ENCODE measurements around the gene TBKBP1. TPM values are rescaled to one million over a fixed set of nuclear protein-coding genes. Genes with fewer than 3 reads are reported as not detected.

The TBKBP1 gene
- total RNA-seq, 4 donors from 2014 or later: 8.2 to 11.0 (median 10.0) TPM

GRCh38 chr17:47757386-47757785 is 63.4 kb downstream of the TBKBP1 start:
- Histone ChIP-seq H3K4me1 (no peaks in the 10 kb centered on the region), H3K36me3 (no peaks in the 10 kb centered on the region), H3K9me3 (no peaks in the 10 kb centered on the region), H3K4me3 (replicated peaks in 1 of 3) (no peak overlapping the region), H3K27me3 (no peaks in the 10 kb centered on the region), H3K27ac (no peak overlapping the region)
- 48 to 61% methylated on average over 1 of the region's 1 CpG for WGBS, 2 donors
- no peak for DNase-seq
- TF ChIP-seq POLR2A (IDR thresholded peaks at IDR 0.05): no peak
- no peak for TF ChIP-seq CTCF (IDR thresholded peaks at IDR 0.05)
- intact Hi-C loops (cut with DNase I): no loop called here

- intact Hi-C loops (cut with DNase I): no loop called here
- Histone ChIP-seq H3K4me1 (no peaks in the 10 kb centered on the region), H3K9me3 (no peaks in the 10 kb centered on the region), H3K27me3 (no peaks in the 10 kb centered on the region), H3K27ac (no peak overlapping the region), H3K36me3 (no peaks in the 10 kb centered on the region), H3K4me3 (replicated peaks in 1 of 3) (no peak overlapping the region)
- no peak for TF ChIP-seq POLR2A (IDR thresholded peaks at IDR 0.05)
- TF ChIP-seq CTCF (IDR thresholded peaks at IDR 0.05): no peak
- 79 to 81% methylated on average over 5 of the region's 5 CpGs for WGBS, 2 donors
- DNase-seq: no peak
Measured at GRCh38 chr17:47760409-47761140, 66.6 kb downstream of the TBKBP1 start.

Small RNA genes within 50 kb of the gene (small RNA-seq; reads per million reads assigned to genes)
- not detected for gene AC015674.1

Other genes with a start within 250 kb of the TBKBP1 start
- 100 to 1,000 TPM in 3 of 4 donors, 10 to 100 TPM in 1; 78.9 to 150 (median 111) TPM for gene NPEPPS, start 163.1 kb upstream of the TBKBP1 start, total RNA-seq
- gene KPNB1, start 44.2 kb upstream of the TBKBP1 start, total RNA-seq: 100 to 1,000 TPM; 134 to 207 (median 170) TPM
- 1 to 10 TPM in 2 of 4 donors, under 1 TPM in 2; 0.40 to 2.9 (median 0.87) TPM for gene TBX21, start 39.1 kb downstream of the TBKBP1 start, total RNA-seq
- 10 to 100 TPM; 12.7 to 18.0 (median 14.7) TPM for gene OSBPL7, start 127.6 kb downstream of the TBKBP1 start, total RNA-seq
- gene MRPL10, start 137.4 kb downstream of the TBKBP1 start, total RNA-seq: 10 to 100 TPM; 36.1 to 51.9 (median 39.1) TPM
- gene LRRC46, start 137.5 kb downstream of the TBKBP1 start, total RNA-seq: 1 to 10 TPM in 2 of 4 donors, under 1 TPM in 1, not detected in 1; 0.44 to 3.2 (median 2.0) TPM
- 10 to 100 TPM; 37.0 to 71.5 (median 49.1) TPM for gene SCRN2, start 147.1 kb downstream of the TBKBP1 start, total RNA-seq
- 1 to 10 TPM in 1 of 4 donors, under 1 TPM in 3; 0.56 to 5.9 (median 0.96) TPM for gene SP6, start 157.0 kb downstream of the TBKBP1 start, total RNA-seq
- 10 to 100 TPM in 3 of 4 donors, 1 to 10 TPM in 1; 7.1 to 14.1 (median 12.3) TPM for gene SP2, start 202.1 kb downstream of the TBKBP1 start, total RNA-seq
- 100 to 1,000 TPM in 1 of 4 donors, 10 to 100 TPM in 3; 47.3 to 103 (median 78.9) TPM for gene PNPO, start 247.4 kb downstream of the TBKBP1 start, total RNA-seq

All from thyroid gland (tissue), 4 donors.